Measurements from ENCODE around the gene FIBCD1.

Gene FIBCD1

GRCh38 chr9:130897105-130897751 lies 41.8 kb downstream of the FIBCD1 start:
- no peak for DNase-seq

DNA sequence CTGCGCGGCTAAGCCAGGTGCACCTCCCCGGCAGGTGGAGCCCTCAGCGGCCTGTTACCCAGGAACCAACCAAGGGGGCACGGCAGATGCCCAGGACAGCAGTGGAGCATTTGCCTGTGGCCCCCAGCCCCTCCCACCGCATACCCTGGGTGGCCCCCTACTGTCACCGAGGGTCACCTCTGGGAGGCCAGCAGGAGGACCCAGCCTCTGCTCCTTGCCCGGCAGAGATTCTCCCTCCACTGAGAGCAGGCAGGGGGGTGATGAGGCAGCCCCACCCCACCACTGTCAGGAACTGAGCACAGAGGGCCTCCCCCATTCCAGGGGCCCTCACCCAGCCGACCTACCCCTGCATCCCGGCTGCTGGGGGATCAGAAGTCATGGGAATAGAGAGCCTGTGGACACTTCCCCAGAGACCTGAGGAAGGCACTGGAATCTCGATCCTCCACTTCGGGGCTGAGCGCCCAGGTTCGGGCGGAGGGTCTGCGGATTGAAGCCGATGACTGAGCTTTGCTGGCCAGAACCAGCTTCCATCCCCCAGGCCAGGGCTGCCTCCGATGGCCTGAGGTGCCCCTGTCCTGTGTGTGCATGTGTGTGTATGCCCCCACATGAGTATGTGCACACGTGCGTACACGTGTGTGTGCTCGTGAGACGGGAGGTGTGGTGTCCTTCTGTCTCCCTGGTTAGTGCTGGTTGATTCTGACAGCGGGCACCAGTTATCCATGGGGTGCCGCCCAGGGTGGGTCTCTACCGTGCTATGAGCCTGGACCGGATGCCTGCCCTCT lies 42.6 kb downstream of the FIBCD1 start, which contains the start of gene QRFP:
TSS of gene QRFP (minus strand) at position 580 of the 782 bp plus-strand sequence. CDS start 2,974 bp downstream, outside the sequence.
- no peak for DNase-seq

GRCh38 chr9:130895481-130896232 lies 43.4 kb downstream of the FIBCD1 start:
- DNase-seq: peak in 1 of 58 donors; percentile 23

DNA sequence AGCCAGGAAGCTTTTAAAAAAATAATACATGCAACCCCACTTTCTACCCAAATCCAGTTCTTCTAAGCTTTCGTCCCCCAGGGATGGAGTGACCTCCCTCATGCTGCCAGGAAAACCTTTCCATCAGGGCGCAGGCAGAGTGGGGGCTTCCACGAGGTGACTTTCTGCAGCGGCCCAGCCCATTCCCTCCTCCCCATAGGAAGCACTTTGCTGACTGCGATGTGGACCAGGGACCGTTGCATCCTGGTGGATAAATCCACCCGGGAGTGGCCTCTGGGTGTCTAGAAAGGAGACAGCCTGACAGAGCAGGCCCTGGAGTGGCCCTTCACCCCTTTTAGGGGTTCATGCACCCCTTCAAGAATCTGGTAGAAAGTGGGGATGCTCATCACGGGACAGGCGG lies 44.0 kb downstream of the FIBCD1 start:
- no peak for DNase-seq

DNA sequence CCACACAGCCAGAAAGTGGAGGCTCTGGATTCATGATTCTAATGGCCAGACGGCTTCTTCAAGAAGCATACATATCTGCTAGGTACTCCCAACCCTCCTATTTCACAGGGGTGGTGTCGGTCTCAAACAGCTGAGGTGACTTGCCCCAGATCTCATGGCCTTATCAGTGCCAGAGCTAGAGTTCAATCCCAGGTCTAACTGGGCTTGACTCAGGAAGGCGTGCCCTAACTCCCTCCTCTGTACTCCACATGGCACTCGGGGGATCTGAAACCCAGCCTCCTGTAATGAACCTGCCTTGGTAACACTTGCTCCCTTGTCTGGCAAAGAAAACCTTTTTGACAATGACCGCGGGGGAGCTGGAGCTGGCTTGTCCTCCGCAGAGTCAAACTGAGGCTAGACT lies 44.5 kb downstream of the FIBCD1 start:
- DNase-seq: no peak

DNA sequence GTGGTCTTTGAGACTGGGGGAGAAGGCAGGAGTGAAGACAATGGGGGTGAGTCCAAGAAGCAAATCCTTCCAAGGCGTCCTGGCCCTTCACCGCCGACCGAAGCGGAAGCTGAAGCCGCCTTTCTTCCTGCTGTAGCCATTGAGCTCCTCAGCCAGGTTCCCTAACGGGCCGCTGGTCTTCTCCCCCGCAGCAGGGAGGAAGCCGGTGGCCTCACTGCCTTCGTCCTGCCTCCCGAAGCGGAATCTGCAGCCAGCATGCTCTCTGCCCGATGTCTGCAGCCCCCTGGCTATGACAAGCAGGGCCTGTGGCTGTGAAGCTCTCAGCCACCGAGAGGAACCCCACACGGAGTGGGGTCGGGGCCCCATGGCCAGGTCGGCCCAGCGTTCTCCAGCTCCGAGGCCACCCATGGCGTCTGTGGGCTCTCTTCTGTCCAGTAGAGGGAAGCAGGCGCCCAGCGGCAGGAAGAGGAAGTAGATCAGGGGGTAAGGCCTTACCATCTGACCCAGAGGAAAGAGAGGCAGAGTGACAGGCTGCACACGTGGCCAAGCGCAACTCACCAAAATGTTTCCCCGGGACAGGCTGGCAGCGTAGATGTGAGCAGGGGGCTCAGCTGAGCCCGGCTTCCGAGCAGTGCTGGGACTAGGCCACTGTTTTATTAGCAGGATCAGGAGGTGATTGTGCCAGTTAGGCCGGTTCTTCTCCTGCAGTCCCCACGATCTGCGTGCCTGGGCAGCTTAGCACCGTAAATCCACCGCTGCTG lies 45.5 kb downstream of the FIBCD1 start:
- DNase-seq: peak in 13 of 58 donors; percentile 12 to 46 (median 26)

DNA sequence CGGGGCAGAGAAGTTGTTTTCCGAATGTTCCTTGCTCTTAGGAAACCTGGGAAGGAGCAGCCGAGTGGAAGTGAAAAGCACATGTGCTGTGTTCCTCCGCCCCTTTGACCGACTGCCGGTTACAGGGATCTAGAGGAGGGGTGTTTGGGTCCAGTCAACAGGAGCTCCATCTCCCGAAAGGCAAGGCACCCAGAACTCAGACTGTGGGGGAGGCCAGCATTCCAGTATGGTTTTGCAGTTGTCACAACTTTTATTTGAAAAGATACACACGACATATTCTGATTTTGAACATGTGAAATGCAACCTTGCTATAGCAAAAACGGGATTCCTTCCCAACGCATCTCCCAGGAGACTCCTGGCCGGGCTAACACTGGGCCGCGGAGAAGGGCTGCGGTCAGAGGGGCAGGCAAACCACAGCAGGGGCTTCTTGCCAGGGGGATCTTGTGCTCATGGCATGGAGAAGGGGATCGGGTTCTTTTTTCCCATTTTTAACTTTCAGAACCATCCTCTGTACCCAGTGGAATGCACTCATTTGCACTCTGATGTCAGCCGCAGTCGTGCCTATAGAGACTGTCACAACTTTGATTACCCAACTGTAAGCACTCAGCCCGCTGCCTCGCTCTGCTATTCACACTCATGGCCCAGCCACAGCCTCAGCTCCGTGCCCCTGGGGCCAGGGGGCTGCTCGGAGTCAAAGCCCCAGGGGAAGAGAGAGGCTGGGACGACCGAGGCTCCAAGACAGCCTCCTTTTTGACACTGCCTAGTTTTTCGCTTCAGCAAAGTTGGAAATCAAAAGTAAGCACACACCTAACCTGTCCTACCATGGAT lies 46.4 kb downstream of the FIBCD1 start:
- peak in 1 of 58 donors; percentile 65 for DNase-seq

DNA sequence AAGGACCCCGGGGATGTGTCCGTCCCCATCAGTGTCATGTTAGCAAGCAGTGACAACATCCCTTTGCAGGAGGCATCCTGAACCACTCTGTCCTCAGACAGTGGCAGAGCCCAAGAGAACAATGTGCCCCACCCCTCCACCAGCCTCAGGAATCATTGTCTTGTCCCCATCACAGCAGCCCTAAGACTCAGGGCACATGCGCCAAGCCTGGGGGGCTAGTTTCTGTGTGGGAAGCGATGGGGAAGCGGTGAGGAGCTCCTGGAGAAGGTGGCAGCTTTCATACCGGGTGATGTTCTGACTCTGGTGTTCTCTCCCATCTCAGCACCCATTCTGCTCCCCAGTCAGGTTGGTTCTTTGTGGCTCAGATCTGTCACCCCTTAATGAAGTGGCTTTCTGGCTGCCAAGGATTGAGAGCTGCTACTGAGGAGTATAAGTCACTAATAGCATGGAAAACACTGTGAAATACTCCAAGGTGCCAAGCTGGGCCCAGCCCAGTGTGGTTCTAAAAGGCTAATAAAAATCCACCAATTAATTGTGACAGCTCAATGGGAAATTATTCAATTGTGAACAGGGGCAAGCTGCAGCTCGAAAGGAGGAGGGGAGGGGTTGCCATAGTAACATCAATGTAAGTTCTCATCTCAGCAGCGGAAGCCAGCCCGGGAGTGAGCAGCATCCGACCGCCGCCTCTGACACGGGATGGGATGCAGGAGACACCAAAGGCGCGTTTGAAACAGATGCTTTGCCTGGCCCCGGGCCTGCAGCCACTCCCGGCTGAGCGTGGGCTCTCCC lies 47.2 kb downstream of the FIBCD1 start:
- peak in 32 of 58 donors; percentile 15 to 61 (median 36) for DNase-seq

GRCh38 chr9:130890870-130891687 lies 48.0 kb downstream of the FIBCD1 start:
- no peak for DNase-seq

- no peak for DNase-seq
These were observed 48.9 kb downstream of the FIBCD1 start for GRCh38 chr9:130890124-130890523.

GRCh38 chr9:130888146-130888885 lies 50.7 kb downstream of the FIBCD1 start:
- DNase-seq: no peak

DNA sequence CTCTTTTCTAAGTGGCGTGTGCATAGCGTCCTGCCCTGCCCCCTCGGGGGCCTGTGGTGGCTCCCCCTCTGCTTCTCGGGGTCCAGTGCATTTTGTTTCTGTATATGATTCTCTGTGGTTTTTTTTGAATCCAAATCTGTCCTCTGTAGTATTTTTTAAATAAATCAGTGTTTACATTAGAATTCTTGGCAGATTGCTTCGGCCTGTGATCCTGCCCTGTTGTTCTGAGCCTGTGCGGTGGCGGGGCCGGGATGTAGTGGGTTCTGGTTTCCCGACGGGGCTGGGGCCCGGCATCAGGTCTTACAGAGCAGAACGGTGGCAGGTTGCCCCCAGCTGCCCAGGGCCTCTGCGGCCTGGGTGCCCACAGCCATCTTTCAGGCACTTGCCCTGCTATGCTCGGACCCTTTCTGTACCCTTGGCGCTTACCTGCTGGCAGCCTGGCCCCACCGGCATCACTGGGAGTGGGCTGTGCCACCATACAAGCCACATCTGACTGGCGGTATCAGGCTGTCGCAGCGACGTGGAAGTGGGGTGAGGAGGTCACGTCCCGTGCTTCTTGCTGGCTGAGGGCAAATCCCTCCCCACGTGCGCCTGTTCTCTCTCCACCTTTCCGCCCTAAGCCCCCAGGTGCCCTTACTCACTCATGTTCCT lies 51.4 kb downstream of the FIBCD1 start:
- no peak for DNase-seq

DNA sequence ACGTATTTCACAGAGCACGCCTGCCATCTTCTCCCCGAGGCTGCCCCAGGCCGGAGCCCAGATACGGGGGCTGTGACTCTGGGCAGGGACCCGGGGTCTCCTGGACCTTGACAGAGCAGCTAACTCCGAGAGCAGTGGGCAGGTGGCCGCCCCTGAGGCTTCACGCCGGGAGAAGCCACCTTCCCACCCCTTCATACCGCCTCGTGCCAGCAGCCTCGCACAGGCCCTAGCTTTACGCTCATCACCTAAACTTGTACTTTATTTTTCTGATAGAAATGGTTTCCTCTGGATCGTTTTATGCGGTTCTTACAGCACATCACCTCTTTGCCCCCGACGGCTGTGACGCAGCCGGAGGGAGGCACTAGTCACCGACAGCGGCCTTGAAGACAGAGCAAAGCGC lies 52.1 kb downstream of the FIBCD1 start:
- DNase-seq: no peak

GRCh38 chr9:130885484-130886375 lies 53.3 kb downstream of the FIBCD1 start:
- no peak for DNase-seq

- DNase-seq: peak in 43 of 58 donors; percentile 19 to 80 (median 49)
These were observed 54.2 kb downstream of the FIBCD1 start for GRCh38 chr9:130884542-130885483.
